GM18505 (cell line): ENCODE measurements around the gene CD63.

Source experiments
- ATAC-seq: cut with Tn5 transposase; IDR thresholded peaks from one replicate; pipeline ENCODE4 v1.9.1; 2021; ENCODE audit not compliant: unreplicated experiment
- POLR2A ChIP-seq: IDR thresholded peaks from 4 replicates; pipeline ENCODE4 v1.6.1; 2011; ENCODE audit warnings: borderline replicate concordance; ENCODE audit not compliant: insufficient read depth, insufficient read length; ENCODE audit errors: extremely low read depth

The CD63 gene

DNA sequence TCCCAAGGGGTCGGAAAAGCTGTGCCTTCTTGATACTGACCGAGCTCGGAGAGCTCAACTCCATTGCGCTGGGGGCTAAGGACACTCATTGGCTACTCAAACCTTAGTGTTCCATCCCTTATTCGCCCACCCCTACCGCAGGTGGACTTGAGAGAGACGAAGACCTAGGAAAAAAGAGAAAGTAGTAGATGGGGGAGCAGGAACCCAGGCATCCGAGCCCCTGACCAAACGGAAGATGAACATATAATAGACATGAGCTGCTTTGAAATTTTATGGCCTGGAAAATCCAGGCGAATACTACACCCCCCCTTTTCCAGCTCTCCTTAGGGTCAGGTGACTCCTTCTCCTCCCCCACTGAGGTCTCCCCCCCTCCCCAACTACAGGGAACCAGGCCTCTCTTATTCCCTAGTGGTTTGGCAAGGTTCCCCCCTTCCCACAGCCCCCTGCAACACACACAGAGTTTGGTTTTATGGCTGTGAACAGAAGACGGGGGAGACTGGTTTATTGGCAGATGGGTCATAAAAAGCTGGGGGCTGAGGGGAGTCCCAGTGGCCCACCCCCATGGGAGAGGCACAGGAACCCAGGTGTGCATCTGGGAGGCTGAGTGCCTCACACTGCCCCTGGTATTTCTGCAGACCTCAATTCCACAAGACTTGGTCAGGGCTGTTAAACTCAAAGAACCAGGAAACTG lies 15.7 kb upstream of the CD63 start:
- no peak for TF ChIP-seq POLR2A
- ATAC-seq, result no peak

- TF ChIP-seq POLR2A, result peak; percentile 25
- ATAC-seq, result peak; percentile 41
Observed at GRCh38 chr12:55743406-55744339, 14.9 kb upstream of the CD63 start.

- TF ChIP-seq POLR2A, result no peak
- peak; percentile 38 for ATAC-seq
Observed at GRCh38 chr12:55742719-55743405, 14.1 kb upstream of the CD63 start, which contains the start of gene GDF11. TSS of gene GDF11 (plus strand) at chr12:55743122. CDS start at chr12:55743317, 195 bp downstream.

DNA sequence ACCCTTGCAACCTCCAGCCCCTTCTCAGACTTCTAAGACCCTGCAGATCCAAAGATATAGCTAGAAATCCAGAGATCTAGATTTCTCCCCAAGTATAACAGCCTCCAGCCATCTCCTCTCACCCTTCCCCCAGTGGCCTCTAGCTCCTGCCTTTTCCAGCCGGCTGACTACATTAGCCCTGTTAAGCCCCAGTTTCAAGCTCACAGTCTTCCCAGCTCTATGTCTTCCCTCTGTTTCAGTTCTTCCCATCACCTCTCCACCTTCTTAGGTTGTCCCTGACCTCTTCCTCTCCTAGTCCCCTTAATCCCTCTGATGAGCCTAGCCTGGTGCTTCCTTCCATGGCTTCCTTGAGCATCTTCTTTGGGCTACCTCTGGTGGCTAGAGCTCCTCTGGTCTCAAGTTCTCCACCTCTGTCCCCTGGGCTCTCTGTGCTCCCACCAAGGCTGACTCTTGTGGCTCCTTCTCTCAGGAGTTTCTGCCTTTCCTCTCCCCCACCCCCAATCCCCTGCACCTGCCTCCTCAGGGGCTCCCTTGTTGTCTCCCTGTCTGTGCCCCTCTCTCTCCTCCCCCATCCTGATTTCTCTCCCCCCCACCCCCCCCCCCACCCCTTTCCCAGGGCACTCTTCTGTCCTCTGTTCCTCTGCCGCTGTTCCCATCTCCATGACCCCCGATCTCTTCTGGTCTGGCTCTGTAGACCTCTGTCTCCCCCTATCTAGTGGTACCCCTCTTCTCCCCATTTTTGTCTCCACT lies 13.3 kb upstream of the CD63 start:
- TF ChIP-seq POLR2A, result no peak
- ATAC-seq, result no peak

DNA sequence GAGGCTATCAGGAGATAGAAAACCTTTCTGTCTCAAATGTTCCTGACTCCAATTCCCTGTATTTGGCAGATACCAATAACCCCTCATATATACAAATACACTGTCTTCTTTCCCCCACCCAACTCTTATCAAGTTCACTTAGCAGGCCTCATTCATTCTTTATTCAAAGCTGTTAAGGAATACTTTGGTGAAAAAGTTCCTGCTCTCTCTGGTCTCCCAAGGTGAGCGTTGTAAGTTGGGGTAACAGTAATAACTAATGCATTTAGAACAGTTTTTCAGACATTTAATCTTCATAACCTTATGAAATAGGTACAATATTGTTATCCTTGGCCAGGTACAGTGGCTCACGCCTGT lies 10.2 kb upstream of the CD63 start:
- TF ChIP-seq POLR2A, result no peak
- ATAC-seq, result no peak

GRCh38 chr12:55738123-55739024 lies 9.6 kb upstream of the CD63 start:
- peak; percentile 27 for TF ChIP-seq POLR2A
- peak; percentile 77 for ATAC-seq

GRCh38 chr12:55737581-55738122 lies 8.8 kb upstream of the CD63 start:
- ATAC-seq, result peak; percentile 8
- TF ChIP-seq POLR2A, result no peak

DNA sequence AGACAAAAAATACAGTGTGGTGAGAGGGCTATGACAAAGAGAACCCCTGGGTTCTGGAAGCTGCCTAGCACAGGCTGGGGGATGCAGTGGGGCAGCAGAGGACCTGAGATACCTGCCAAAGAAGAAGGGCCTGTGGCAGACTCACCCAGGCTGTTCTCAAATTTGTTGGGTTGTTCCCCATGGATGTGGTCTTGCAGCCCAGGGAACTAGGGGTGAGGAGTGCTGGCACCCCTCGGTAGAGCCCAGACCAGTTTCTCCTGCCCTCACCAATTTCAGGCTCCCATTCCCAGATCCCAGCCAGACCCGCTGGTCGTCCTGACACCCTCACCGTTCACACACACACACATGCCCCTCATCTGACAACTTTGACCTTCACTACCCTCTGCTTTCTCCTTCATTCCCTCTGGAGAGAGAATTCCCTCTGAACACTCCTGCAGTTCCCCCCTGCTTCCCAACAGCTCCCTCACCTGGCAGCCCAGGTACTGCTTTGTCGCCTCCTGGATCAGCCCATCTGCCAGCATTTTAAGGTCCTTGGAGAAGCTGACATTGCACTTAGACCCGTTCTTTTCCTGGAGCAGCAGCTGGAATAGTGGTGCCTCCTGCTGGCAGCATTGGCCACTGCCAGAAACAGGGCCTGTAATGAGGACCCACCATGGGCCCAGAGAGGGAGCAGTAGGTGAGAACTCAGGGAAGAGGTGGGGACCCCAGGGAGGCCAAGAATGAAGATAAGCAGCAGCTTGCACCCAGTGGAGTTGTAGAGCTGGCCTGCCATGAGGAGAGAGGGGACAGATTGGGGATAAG lies 8.2 kb upstream of the CD63 start:
- ATAC-seq, result no peak
- TF ChIP-seq POLR2A, result no peak

DNA sequence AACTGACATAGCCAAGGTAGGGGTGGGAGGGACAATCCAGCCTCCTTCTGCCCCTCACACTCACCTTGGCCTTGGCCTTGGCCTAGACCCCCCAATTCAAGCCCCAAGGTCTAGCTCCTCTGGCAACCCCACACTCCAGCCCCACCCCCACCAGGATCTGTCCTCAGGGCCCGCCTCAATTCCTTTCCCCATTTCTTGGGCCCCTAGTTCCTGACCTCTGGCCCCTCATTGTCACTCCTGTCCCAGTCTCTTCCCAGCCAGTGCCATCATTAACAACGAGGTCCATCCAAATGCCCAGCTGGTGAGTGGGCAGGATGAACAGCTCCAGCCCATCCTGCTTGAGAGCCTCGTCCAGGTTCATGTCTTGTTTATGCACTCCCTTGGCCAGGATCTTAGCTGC lies 7.3 kb upstream of the CD63 start:
- no peak for ATAC-seq
- no peak for TF ChIP-seq POLR2A

- TF ChIP-seq POLR2A, result no peak
- ATAC-seq, result no peak
Observed at GRCh38 chr12:55734595-55734994, 5.8 kb upstream of the CD63 start.

DNA sequence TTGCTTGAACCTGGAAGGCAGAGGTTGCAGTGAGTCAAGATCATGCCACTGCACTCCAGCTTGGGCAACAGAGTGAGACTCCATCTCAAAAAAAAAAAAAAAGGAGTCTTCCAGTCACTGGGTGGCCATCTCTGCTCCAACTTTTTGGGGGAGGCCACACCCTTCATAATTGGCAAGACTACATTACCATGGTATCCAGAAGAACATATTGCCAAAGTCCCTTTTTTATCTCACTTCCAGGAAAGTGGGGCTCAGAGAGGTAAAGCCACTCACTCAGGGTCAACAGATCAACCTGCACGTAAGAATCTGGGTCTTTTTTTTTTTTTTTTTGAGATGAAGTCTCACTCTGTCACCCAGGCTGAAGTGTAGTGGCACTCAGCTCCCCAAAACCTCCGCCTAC lies 5.0 kb upstream of the CD63 start:
- ATAC-seq, result no peak

More for the DNA sequence above, 5.0 kb upstream of the CD63 start:
- no peak for TF ChIP-seq POLR2A
